A549 (cell line): Measurements from ENCODE around the gene TMEM43.

Source experiments
- ESRRA ChIP-seq: fragments of 150-350 bp; IDR thresholded peaks from 2 replicates; pipeline ENCODE4 v1.6.1; 2014; ENCODE audit warnings: mild to moderate bottlenecking, low read length, borderline replicate concordance
- GATA3 ChIP-seq: IDR thresholded peaks from 2 replicates; pipeline ENCODE4 v1.6.1; 2012; ENCODE audit warnings: borderline replicate concordance
- JUNB ChIP-seq: fragments of >200 bp; sonication (Bioruptor Twin); formaldehyde crosslinking; IDR thresholded peaks from 2 replicates; pipeline ENCODE4 v1.6.1; 2016
- KDM1A ChIP-seq: fragments of 200-600 bp; sonication (generic); IDR thresholded peaks from 2 replicates; pipeline ENCODE4 v1.6.1; 2016; ENCODE audit warnings: low read depth, mild to moderate bottlenecking
- MYC ChIP-seq: IDR thresholded peaks from 2 replicates; pipeline ENCODE4 v1.6.1; 2012; ENCODE audit warnings: mild to moderate bottlenecking, inconsistent platforms, low read length, improper control_type of control experiment, borderline replicate concordance
- POLR2A ChIP-seq: IDR thresholded peaks from 2 replicates; pipeline ENCODE4 v1.6.1; 2012; ENCODE audit warnings: mild to moderate bottlenecking, low read length
- RAD21 ChIP-seq, 2 experiments: fragments of >200 bp in 1 of 2; sonication (Bioruptor Twin) in 1 of 2; formaldehyde crosslinking in 1 of 2; IDR thresholded peaks in 1 of 2; conservative IDR thresholded peaks in 1 of 2; 2 replicates in 1 of 2; 3 replicates in 1 of 2; pipeline ENCODE4 v1.6.1; 2012 to 2018; ENCODE audit warnings: inconsistent platforms in 1 of 2
- RCOR1 ChIP-seq: fragments of 150-350 bp; IDR thresholded peaks from 2 replicates; pipeline ENCODE4 v1.6.1; 2014; ENCODE audit warnings: antibody characterized with exemption, low read length, low read depth
- TF ChIP-seq, protein P1 (sequence below): fragments of >200 bp; sonication (Bioruptor Twin); formaldehyde crosslinking; IDR thresholded peaks from 3 replicates; pipeline ENCODE4 v1.5.1; 2016
- TF ChIP-seq, protein P2 (sequence below): IDR thresholded peaks from 2 replicates; pipeline ENCODE4 v1.6.1; 2012
- TF ChIP-seq, protein P3 (sequence below): fragments of 450-650 bp; IDR thresholded peaks from 2 replicates; pipeline ENCODE4 v1.6.1; 2014; ENCODE audit warnings: antibody characterized with exemption

DNA sequence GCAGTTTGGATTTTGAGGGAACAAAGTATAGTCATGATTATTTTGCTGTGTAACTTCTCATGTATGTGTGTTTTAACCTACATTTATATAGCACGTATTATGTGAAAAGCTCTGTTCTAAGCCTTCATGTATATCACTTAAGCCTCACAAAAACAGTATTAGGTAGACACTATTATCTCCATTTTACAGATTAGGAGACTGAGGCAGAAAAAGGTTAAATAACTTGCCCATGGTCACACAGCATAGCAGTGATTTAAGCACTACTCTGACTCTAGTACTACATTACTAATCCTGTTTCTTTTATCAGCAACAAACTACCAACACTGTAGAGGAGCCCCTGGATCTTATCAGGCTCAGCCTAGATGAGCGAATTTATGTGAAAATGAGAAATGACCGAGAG is 56.4 kb downstream of the TMEM43 start:
- TF ChIP-seq, protein P1, sequence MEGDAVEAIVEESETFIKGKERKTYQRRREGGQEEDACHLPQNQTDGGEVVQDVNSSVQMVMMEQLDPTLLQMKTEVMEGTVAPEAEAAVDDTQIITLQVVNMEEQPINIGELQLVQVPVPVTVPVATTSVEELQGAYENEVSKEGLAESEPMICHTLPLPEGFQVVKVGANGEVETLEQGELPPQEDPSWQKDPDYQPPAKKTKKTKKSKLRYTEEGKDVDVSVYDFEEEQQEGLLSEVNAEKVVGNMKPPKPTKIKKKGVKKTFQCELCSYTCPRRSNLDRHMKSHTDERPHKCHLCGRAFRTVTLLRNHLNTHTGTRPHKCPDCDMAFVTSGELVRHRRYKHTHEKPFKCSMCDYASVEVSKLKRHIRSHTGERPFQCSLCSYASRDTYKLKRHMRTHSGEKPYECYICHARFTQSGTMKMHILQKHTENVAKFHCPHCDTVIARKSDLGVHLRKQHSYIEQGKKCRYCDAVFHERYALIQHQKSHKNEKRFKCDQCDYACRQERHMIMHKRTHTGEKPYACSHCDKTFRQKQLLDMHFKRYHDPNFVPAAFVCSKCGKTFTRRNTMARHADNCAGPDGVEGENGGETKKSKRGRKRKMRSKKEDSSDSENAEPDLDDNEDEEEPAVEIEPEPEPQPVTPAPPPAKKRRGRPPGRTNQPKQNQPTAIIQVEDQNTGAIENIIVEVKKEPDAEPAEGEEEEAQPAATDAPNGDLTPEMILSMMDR, result no peak
- TF ChIP-seq GATA3 (no peak), RAD21 (conservative IDR thresholded peaks at IDR 0.05 in 1 of 2, IDR thresholded peaks at IDR 0.05 in 1 of 2) (no peak), POLR2A (no peak), RCOR1 (no peak), ESRRA (no peak), JUNB (no peak), MYC (no peak), KDM1A (no peak)
- TF ChIP-seq, protein P2, sequence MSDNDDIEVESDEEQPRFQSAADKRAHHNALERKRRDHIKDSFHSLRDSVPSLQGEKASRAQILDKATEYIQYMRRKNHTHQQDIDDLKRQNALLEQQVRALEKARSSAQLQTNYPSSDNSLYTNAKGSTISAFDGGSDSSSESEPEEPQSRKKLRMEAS, result no peak
- TF ChIP-seq, protein P3, sequence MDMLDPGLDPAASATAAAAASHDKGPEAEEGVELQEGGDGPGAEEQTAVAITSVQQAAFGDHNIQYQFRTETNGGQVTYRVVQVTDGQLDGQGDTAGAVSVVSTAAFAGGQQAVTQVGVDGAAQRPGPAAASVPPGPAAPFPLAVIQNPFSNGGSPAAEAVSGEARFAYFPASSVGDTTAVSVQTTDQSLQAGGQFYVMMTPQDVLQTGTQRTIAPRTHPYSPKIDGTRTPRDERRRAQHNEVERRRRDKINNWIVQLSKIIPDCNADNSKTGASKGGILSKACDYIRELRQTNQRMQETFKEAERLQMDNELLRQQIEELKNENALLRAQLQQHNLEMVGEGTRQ, result no peak
